H9 (cell line): ENCODE measurements around the gene KCNH4. TPM values are rescaled to one million over a fixed set of nuclear protein-coding genes. Genes with fewer than 3 reads are reported as not detected.

Experiments used
- DNase-seq: peaks from one replicate; pipeline ENCODE4 v3.0.0-alpha.2; 2017
- H2AFZ ChIP-seq: one replicate; pipeline ENCODE4 v1.6.1; 2013; ENCODE audit warnings: mild to moderate bottlenecking, low read length, control low read depth, moderate library complexity
- H2AK5ac ChIP-seq: 2 replicates; pipeline ENCODE4 v1.6.1; 2013; ENCODE audit warnings: low read length, control low read depth, mixed read lengths; ENCODE audit not compliant: insufficient read length
- H2BK120ac ChIP-seq: one replicate; pipeline ENCODE4 v1.6.1; 2013; ENCODE audit warnings: low read depth, mild to moderate bottlenecking, low read length, control low read depth, inconsistent platforms; ENCODE audit not compliant: poor library complexity, severe bottlenecking
- H2BK12ac ChIP-seq: 2 replicates; pipeline ENCODE4 v1.6.1; 2013; ENCODE audit warnings: low read length, control low read depth, mixed read lengths, low read depth; ENCODE audit not compliant: insufficient read length
- H2BK15ac ChIP-seq: 2 replicates; pipeline ENCODE4 v1.6.1; 2013; ENCODE audit warnings: low read depth, low read length, control low read depth
- H2BK20ac ChIP-seq: one replicate; pipeline ENCODE4 v1.6.1; 2013; ENCODE audit warnings: low read depth, mild to moderate bottlenecking, low read length, control low read depth, inconsistent platforms; ENCODE audit not compliant: poor library complexity, severe bottlenecking
- H2BK5ac ChIP-seq: 2 replicates; pipeline ENCODE4 v1.6.1; 2013; ENCODE audit warnings: low read length, control low read depth, mixed read lengths; ENCODE audit not compliant: insufficient read length
- H3K14ac ChIP-seq: 2 replicates; pipeline ENCODE4 v1.6.1; 2013; ENCODE audit warnings: low read length, control low read depth; ENCODE audit not compliant: insufficient read depth
- H3K18ac ChIP-seq: 2 replicates; pipeline ENCODE4 v1.6.1; 2013; ENCODE audit warnings: low read depth, mild to moderate bottlenecking, mixed read lengths, low read length, control low read depth; ENCODE audit not compliant: insufficient read length
- H3K23ac ChIP-seq: 2 replicates; pipeline ENCODE4 v1.6.1; 2013; ENCODE audit warnings: low read length, control low read depth, mixed read lengths, low read depth; ENCODE audit not compliant: insufficient read length
- H3K23me2 ChIP-seq: 2 replicates; pipeline ENCODE4 v1.6.1; 2013; ENCODE audit warnings: low read depth, mild to moderate bottlenecking, mixed read lengths, low read length, control low read depth; ENCODE audit not compliant: insufficient read length, poor library complexity, severe bottlenecking
- H3K27ac ChIP-seq: 2 replicates; pipeline ENCODE4 v1.5.1; 2013; ENCODE audit warnings: low read length, control low read depth, mixed read lengths, low read depth; ENCODE audit not compliant: insufficient read length
- H3K27me3 ChIP-seq: 2 replicates; pipeline ENCODE4 v1.6.1; 2013; ENCODE audit warnings: low read length, control low read depth, inconsistent platforms; ENCODE audit not compliant: insufficient read depth
- H3K4ac ChIP-seq: 2 replicates; pipeline ENCODE4 v1.6.1; 2013; ENCODE audit warnings: low read depth, mild to moderate bottlenecking, control low read depth, inconsistent platforms, low read length, moderate library complexity
- H3K4me1 ChIP-seq: 2 replicates; pipeline ENCODE4 v1.6.1; 2013; ENCODE audit warnings: low read length, control low read depth, inconsistent platforms; ENCODE audit not compliant: insufficient read depth
- H3K4me2 ChIP-seq: 2 replicates; pipeline ENCODE4 v1.6.1; 2013; ENCODE audit warnings: low read length, control low read depth, mixed read lengths; ENCODE audit not compliant: insufficient read length, insufficient read depth
- H3K56ac ChIP-seq: 2 replicates; pipeline ENCODE4 v1.6.1; 2013; ENCODE audit warnings: low read depth, mild to moderate bottlenecking, mixed read lengths, low read length, control low read depth; ENCODE audit not compliant: insufficient read length
- H3K79me1 ChIP-seq: 2 replicates; pipeline ENCODE4 v1.6.1; 2013; ENCODE audit warnings: low read depth, mild to moderate bottlenecking, moderate library complexity, low read length, control low read depth, inconsistent platforms; ENCODE audit not compliant: insufficient read depth, poor library complexity, severe bottlenecking
- H3K79me2 ChIP-seq: 2 replicates; pipeline ENCODE4 v1.6.1; 2013; ENCODE audit warnings: low read length, control low read depth, inconsistent platforms; ENCODE audit not compliant: insufficient read depth
- H3K9ac ChIP-seq: 2 replicates; pipeline ENCODE4 v1.6.1; 2013; ENCODE audit warnings: low read length, control low read depth, mixed read lengths; ENCODE audit not compliant: insufficient read length; ENCODE audit errors: extremely low read depth
- H3K9me3 ChIP-seq: one replicate; pipeline ENCODE4 v1.6.1; 2013; ENCODE audit warnings: low read depth, low read length, inconsistent platforms; ENCODE audit not compliant: control insufficient read depth
- H3T11ph ChIP-seq: one replicate; pipeline ENCODE4 v1.6.1; 2013; ENCODE audit warnings: mild to moderate bottlenecking, low read length, control low read depth, inconsistent platforms
- H4K20me1 ChIP-seq: one replicate; pipeline ENCODE4 v1.6.1; 2013; ENCODE audit not compliant: control insufficient read depth, insufficient read length, insufficient read depth
- H4K5ac ChIP-seq: 2 replicates; pipeline ENCODE4 v1.6.1; 2013; ENCODE audit warnings: low read depth, mild to moderate bottlenecking, mixed read lengths, low read length, control low read depth; ENCODE audit not compliant: insufficient read length
- H4K8ac ChIP-seq: replicated peaks from 2 replicates; pipeline ENCODE4 v1.6.1; 2013; ENCODE audit warnings: low read length, control low read depth, mixed read lengths, low read depth; ENCODE audit not compliant: insufficient read length
- H4K91ac ChIP-seq: 2 replicates; pipeline ENCODE4 v1.6.1; 2013; ENCODE audit warnings: low read depth, mild to moderate bottlenecking, moderate library complexity, mixed read lengths, low read length, control low read depth; ENCODE audit not compliant: insufficient read length
- H3K27ac Mint-ChIP-seq, 3 experiments: 2 replicates in 2 of 3; 3 replicates in 1 of 3; pipeline ENCODE4 v1.8.0; 2020 to 2021; ENCODE audit warnings: mixed read lengths in 3 of 3, mild to moderate bottlenecking in 1 of 3, moderate library complexity in 1 of 3
- H3K27me3 Mint-ChIP-seq: 2 replicates; pipeline ENCODE4 v1.8.0; 2021; ENCODE audit warnings: low read depth, mild to moderate bottlenecking, moderate library complexity, mixed read lengths
- H3K36me3 Mint-ChIP-seq, 3 experiments: 2 replicates in 2 of 3; 3 replicates in 1 of 3; pipeline ENCODE4 v1.8.0; 2020 to 2021; ENCODE audit warnings: low read depth in 3 of 3, mixed read lengths in 3 of 3; ENCODE audit not compliant: insufficient read depth in 1 of 3
- H3K4me1 Mint-ChIP-seq, 2 experiments: 2 replicates each; pipeline ENCODE4 v1.8.0; 2020; ENCODE audit warnings: mixed read lengths in 2 of 2
- H3K4me3 Mint-ChIP-seq, 2 experiments: 2 replicates in 1 of 2; 3 replicates in 1 of 2; pipeline ENCODE4 v1.8.0; 2020 to 2021; ENCODE audit warnings: mild to moderate bottlenecking in 2 of 2, mixed read lengths in 2 of 2, moderate library complexity in 1 of 2
- H3K9me3 Mint-ChIP-seq, 2 experiments: 2 replicates in 1 of 2; 3 replicates in 1 of 2; pipeline ENCODE4 v1.8.0; 2020; ENCODE audit warnings: mild to moderate bottlenecking in 2 of 2, mixed read lengths in 2 of 2, moderate library complexity in 1 of 2
- WGBS: extraction: QIAGEN DNeasy Blood & Tissue Kit; methylation state at CpG from one replicate; pipeline ENCODE4 v1.1.7; 2013; ENCODE audit warnings: missing lambda C conversion rate, low lambda C conversion rate, mixed read lengths; ENCODE audit not compliant: insufficient read length; ENCODE audit errors: extremely low coverage; 5-methylcytosine and 5-hydroxymethylcytosine counted together
- total RNA-seq: library from RNA; stranded (reverse); gene quantifications from 2 replicates; pipeline ENCODE4 v1.2.1, GENCODE V29; 2021
- TF ChIP-seq, protein P1 (sequence below): fragments of 200-600 bp; sonication (generic); conservative IDR thresholded peaks from 3 replicates; pipeline ENCODE4 v1.8.0; 2021; ENCODE audit warnings: antibody characterized with exemption, mild to moderate bottlenecking

KCNH4 gene
- total RNA-seq, 1 experiment from 2014 or later: not detected

DNA sequence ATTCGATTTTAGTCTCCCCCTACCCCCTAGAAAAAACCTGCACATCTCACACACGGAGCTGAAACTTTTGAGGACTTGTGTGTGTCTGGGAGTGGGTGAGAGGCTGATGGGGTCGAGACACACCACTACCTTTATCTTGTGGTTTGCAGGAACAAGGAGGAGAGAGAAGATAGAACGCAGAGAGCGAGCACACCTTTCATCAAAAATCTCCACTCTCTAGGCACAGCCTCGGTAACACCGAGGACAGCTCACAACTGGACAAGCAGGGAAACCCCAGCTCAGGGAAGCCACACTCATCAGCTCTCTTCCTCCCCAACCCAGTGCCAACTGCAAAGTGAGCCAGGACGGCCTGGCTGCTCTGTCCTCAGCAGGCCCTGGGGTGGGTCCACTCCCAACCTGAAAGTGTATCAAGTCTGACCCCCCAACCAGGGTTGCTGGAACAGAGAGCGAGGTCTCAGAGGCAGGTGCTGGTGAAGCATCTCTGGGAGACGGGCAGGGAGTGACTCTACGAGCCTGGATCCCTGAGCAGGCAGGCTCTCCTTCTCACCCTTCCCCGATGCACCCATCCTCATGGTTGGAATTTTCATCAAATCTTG, 18.6 kb upstream of the KCNH4 start:
- H3K27ac ChIP-seq: no peak overlapping the region
- no peak for DNase-seq
- no peak overlapping the region for H3K9ac ChIP-seq
- H3K4me1 ChIP-seq: no peaks in the 10 kb centered on the region
- no peak overlapping the region for H2BK15ac ChIP-seq
- no peaks in the 10 kb centered on the region for H3K79me1 ChIP-seq
- H3K14ac ChIP-seq: no peak overlapping the region
- no peaks in the 10 kb centered on the region for H3K27me3 Mint-ChIP-seq
- no peak overlapping the region for H2BK20ac ChIP-seq
- H3K9me3 Mint-ChIP-seq: no peaks in the 10 kb centered on the region
- H3K18ac ChIP-seq: no peak overlapping the region
- no peaks in the 10 kb centered on the region for H3K23me2 ChIP-seq
- H3K36me3 Mint-ChIP-seq: peaks cover 3 to 26% (median 26%) of the 10 kb centered on the region in 3 experiments; a peak in 6 of 7 replicates
- H3K4me1 Mint-ChIP-seq: peaks cover under 1 to 4% of the 10 kb centered on the region in 2 experiments; a peak in 3 of 4 replicates
- H3K4ac ChIP-seq: no peak overlapping the region
- no peaks in the 10 kb centered on the region for H4K20me1 ChIP-seq
- WGBS: no CpG with 5 or more reads among the region's 12 CpGs
- no peak overlapping the region for H3K23ac ChIP-seq
- no peak overlapping the region for H3K4me2 ChIP-seq
- no peaks in the 10 kb centered on the region for H3K27me3 ChIP-seq
- H4K8ac ChIP-seq: no peak overlapping the region
- no peak overlapping the region for H2BK12ac ChIP-seq
- no peak overlapping the region for H4K5ac ChIP-seq
- no peak overlapping the region for H2BK5ac ChIP-seq
- no peak overlapping the region for H2BK120ac ChIP-seq
- H2AK5ac ChIP-seq: no peak overlapping the region
- no peak overlapping the region for H3K56ac ChIP-seq
- H4K91ac ChIP-seq: no peak overlapping the region
- no peak overlapping the region for H3T11ph ChIP-seq
- H3K79me2 ChIP-seq: no peaks in the 10 kb centered on the region
- H2AFZ ChIP-seq: no peak overlapping the region
- no peak overlapping the region for H3K4me3 Mint-ChIP-seq
- H3K27ac Mint-ChIP-seq: peak overlapping the region in 2 of 3 experiments; percentile 10 to 20; a peak in 2 of 7 replicates
- TF ChIP-seq, protein P1, sequence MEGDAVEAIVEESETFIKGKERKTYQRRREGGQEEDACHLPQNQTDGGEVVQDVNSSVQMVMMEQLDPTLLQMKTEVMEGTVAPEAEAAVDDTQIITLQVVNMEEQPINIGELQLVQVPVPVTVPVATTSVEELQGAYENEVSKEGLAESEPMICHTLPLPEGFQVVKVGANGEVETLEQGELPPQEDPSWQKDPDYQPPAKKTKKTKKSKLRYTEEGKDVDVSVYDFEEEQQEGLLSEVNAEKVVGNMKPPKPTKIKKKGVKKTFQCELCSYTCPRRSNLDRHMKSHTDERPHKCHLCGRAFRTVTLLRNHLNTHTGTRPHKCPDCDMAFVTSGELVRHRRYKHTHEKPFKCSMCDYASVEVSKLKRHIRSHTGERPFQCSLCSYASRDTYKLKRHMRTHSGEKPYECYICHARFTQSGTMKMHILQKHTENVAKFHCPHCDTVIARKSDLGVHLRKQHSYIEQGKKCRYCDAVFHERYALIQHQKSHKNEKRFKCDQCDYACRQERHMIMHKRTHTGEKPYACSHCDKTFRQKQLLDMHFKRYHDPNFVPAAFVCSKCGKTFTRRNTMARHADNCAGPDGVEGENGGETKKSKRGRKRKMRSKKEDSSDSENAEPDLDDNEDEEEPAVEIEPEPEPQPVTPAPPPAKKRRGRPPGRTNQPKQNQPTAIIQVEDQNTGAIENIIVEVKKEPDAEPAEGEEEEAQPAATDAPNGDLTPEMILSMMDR: no peak
- H3K9me3 ChIP-seq: no peaks in the 10 kb centered on the region
